RWPE1 (cell line): ENCODE measurements around the gene SLC26A9.
A peak's percentile ranks its signal among the peaks of the same experiment; 100 is the strongest.

ENCODE experiments used
- CTCF ChIA-PET: fragments of 350-600 bp; sonication (Branson Sonifier 250); formaldehyde crosslinking; extraction: SDS; loops from one replicate; lab custom pipeline; 2021; lab: Yijun Ruan, JAX
- POLR2A ChIA-PET: fragments of 400-600 bp; formaldehyde crosslinking; extraction: SDS; loops from one replicate; lab custom pipeline; 2020; ENCODE audit warnings: antibody characterized with exemption; ENCODE audit not compliant: low non-redundant PET; lab: Yijun Ruan, JAX
- DNase-seq: peaks from one replicate; pipeline ENCODE4 v3.0.0; 2012; ENCODE audit warnings: low spot score
- H3K27ac ChIP-seq: fragments of 450-650 bp; 2 replicates; pipeline ENCODE4 v1.5.1; 2017
- TF ChIP-seq, protein P1 (sequence below): fragments of 450-650 bp; conservative IDR thresholded peaks from 2 replicates; pipeline ENCODE4 v1.5.1; 2017; ENCODE audit warnings: low read depth, mild to moderate bottlenecking

SLC26A9 gene

DNA sequence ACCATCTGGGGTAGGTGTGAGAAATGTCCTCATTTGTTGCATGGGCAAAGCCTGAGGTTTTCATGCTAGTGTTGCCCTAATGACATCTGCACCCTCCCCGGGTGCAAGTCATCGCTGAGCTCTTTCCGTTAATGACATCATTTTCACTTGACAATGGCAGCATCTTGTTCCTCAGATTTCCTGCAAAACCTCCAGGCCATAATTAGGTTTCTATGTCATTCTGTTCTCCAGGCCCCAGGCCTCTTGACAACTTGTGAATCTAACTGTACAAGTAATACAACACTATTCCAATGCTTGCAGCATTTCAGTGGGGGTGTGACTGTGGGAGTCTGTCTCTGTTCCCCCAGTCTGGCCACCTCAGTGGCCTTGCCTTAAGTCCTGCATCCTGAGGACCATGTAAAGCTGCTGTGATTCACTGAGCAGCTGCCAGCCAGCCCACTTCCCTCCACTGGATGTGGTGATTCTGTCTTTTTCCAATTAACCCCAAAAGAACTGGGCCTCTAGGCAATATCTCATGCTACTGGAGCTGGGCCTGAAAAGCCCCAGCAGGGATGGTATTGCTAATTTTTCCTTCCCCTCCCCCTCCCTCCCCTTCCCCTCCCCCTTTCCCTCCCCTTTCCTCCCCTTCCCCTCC, 37.1 kb upstream of the SLC26A9 start:
- POLR2A ChIA-PET, result no interaction called here
- CTCF ChIA-PET, result interaction anchor here (0.5 to 12.2 kb wide), 3 partner anchors 9 to 323 kb away, joined by 4 to 406 read pairs (median 4); no protein-coding TSS in a partner anchor
- DNase-seq, result no peak

DNA sequence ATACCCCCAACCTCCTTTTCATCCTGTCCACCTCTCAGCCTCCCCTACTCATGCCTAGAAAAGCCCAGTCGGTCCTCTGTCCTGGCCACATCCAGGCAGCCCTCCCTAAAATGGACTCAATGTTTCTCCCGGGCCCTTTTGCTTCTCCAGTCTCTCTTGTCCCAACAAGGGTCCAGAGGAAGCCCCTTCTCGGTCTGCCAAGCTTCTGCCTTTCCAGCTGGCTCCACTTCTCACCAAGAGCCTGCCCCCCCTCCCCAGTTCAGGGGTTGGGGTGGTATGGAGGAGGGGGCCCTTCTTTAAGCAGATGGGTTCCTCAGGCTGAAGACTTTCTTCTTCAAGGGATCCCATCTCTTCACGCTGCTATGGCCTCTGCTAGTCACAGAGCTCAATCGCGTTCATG, 36.0 kb upstream of the SLC26A9 start:
- CTCF ChIA-PET, result interaction anchor here (2.6 to 12.2 kb wide), 2 partner anchors 60 to 127 kb away, joined by 37 to 406 read pairs; no protein-coding TSS in a partner anchor
- TF ChIP-seq, protein P1, sequence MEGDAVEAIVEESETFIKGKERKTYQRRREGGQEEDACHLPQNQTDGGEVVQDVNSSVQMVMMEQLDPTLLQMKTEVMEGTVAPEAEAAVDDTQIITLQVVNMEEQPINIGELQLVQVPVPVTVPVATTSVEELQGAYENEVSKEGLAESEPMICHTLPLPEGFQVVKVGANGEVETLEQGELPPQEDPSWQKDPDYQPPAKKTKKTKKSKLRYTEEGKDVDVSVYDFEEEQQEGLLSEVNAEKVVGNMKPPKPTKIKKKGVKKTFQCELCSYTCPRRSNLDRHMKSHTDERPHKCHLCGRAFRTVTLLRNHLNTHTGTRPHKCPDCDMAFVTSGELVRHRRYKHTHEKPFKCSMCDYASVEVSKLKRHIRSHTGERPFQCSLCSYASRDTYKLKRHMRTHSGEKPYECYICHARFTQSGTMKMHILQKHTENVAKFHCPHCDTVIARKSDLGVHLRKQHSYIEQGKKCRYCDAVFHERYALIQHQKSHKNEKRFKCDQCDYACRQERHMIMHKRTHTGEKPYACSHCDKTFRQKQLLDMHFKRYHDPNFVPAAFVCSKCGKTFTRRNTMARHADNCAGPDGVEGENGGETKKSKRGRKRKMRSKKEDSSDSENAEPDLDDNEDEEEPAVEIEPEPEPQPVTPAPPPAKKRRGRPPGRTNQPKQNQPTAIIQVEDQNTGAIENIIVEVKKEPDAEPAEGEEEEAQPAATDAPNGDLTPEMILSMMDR, result no peak
- POLR2A ChIA-PET, result interaction anchor here (0.6 kb wide), 1 partner anchor 200 kb away, joined by 3 read pairs; no protein-coding TSS in a partner anchor
- no peak for DNase-seq
- H3K27ac ChIP-seq, result peak overlapping the region; percentile 49

More for the DNA sequence above, 37.1 kb upstream of the SLC26A9 start:
- H3K27ac ChIP-seq, result peak overlapping the region; percentile 49
- TF ChIP-seq, protein P1, result no peak

DNA sequence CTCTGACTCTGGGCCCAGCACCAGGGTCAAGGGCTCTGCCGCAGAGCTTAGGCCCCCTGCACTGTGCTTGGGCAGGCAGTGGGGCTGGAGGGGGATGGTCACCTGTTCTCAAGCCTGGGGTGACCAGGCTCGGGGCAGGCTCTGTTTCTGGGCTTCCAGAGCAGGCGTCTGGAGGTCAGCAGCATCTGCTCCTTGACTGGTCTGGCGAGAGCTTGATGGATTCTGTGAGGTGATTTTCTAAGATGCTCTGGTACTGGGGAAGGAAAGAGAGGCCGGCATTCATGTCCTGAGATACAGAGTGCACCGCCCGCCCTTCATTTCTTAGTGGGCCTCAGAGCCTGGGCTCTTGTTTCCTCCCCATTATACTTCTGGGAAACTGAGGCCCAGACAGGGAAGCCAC, 35.4 kb upstream of the SLC26A9 start:
- TF ChIP-seq, protein P1, result no peak
- CTCF ChIA-PET, result interaction anchor here (2.1 to 12.2 kb wide), 6 partner anchors 29 to 185 kb away, joined by 9 to 406 read pairs (median 60); partner anchors contain the start of gene SLC26A9
- peak overlapping the region; percentile 49 for H3K27ac ChIP-seq
- no peak for DNase-seq
- POLR2A ChIA-PET, result interaction anchor here (0.6 kb wide), 1 partner anchor 199 kb away, joined by 3 read pairs; no protein-coding TSS in a partner anchor

DNA sequence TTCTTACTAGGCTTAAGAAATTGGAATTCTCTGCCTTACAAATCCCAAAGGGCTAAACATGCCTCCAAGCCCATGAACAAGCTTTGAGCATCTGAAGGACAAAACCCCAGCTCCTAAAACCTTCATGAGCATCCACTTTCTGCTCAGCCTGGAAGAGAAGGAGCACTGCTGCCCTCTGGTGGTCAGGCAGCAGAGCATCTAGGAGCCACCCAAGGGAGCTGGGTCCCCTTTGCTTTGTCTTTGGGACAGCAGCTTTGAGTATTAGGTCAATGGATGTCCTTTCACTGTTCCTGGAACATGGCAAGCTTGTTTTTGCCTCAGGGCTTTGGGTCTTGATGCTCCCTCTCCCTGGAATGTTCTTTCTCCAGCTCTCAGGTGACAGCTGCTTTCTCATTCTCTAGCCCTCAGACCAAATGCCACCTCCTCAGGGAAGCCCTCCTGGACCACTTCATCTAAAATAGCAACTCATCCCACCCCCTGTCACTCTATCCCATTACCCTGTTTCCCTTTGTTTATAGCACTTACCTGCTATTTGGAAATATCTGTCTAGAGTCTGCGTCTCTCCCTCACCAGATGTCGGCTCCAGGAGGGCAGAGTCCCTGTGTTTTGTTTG, 34.3 kb upstream of the SLC26A9 start:
- POLR2A ChIA-PET, result interaction anchor here (0.9 to 1.2 kb wide), 2 partner anchors 60 to 151 kb away, joined by 3 read pairs; no protein-coding TSS in a partner anchor
- TF ChIP-seq, protein P1, result peak; percentile 94
- peak; percentile 73 for DNase-seq

DNA sequence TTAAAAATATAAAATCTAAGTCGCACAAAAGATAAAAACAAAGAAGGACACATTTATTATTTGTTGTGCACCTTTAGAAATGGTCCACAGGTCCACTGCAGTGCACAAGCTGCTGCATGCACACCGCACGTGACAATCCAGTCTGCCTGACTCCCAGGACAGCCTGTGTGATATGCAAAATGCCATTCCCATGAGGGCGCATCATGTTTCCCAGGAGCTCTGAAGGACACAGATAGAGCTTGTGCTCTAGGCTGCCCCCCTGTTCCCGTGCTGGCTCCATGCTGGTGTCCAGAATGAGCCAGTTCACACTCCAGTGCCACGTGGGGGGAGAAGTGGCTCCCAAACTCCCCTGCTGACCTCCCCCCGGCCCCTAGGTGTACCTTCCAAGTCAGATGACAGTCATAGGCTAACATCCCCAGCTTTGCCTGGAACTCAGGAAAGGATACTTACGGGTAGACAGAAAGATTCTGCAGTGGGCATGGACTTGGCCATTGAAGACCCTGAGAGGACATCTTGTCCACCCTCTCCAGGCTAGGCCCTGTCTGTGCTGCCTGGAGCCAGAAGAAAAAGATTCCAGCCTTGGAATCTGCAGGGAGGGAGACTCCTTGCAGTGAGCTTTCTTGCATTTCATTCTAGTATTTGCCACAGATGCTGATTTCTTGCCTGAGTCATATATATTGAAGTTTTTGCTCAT, 33.6 kb upstream of the SLC26A9 start:
- CTCF ChIA-PET, result interaction anchor here (0.5 to 12.2 kb wide), 66 partner anchors 9 to 643 kb away, joined by 3 to 406 read pairs (median 5); partner anchors contain the start of genes RAB7B and SLC26A9
- TF ChIP-seq, protein P1, result no peak
- peak overlapping the region; percentile 76 for H3K27ac ChIP-seq
- peak; percentile 53 for DNase-seq
- POLR2A ChIA-PET, result interaction anchor here (0.8 to 1.2 kb wide), 3 partner anchors 58 to 151 kb away, joined by 3 read pairs; no protein-coding TSS in a partner anchor

More for the DNA sequence above, 34.3 kb upstream of the SLC26A9 start:
- CTCF ChIA-PET, result interaction anchor here (0.5 to 12.2 kb wide), 72 partner anchors 9 to 667 kb away, joined by 3 to 406 read pairs (median 5); partner anchors contain the start of genes RAB7B and SLC26A9
- peak overlapping the region; percentile 76 for H3K27ac ChIP-seq
